Ramos (cell line): ENCODE results near the gene COL11A2.

Source experiments
- in situ Hi-C: fragments of 300-500 bp; cut with MboI; formaldehyde crosslinking; loops from one replicate; pipeline ENCODE4 v1.14.3; 2022; ENCODE audit warnings: low sequenced_read_pairs; ENCODE audit not compliant: unreplicated experiment

Gene COL11A2

DNA sequence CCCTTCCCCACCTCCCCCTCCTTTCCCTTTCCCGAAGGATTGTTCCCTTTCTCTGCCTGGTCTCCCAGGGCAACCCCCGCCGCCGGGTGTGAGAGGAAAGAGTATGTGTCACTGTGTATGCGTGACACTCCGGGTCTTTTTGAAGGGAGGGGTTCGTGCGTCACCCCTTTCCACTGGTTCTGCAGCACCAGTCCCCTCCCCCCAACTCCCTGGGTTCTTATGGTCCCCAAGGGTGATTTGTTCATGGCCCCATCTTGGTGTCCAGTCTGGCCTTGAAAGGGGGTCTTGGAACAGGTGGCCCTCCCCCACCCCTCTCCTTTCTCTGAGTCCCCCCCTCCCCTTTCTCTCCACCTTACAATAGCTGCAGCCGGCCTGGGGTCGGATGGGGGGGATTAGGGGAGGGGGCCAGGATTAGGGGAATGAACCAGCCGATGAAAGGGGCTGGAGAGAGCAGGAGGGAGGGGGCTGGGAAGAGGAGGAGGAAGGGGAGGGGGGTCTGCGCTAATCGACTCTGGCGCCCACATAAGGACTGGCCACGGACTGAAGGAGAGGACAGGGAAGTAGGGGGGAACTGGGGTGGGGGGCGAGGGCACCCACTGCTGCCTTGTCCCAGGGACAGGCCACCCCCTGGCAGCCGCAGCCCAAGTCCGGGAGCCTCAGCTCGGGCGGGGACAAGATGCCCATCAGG is 14.7 kb upstream of the COL11A2 start:
- in situ Hi-C loops = no loop called here

DNA sequence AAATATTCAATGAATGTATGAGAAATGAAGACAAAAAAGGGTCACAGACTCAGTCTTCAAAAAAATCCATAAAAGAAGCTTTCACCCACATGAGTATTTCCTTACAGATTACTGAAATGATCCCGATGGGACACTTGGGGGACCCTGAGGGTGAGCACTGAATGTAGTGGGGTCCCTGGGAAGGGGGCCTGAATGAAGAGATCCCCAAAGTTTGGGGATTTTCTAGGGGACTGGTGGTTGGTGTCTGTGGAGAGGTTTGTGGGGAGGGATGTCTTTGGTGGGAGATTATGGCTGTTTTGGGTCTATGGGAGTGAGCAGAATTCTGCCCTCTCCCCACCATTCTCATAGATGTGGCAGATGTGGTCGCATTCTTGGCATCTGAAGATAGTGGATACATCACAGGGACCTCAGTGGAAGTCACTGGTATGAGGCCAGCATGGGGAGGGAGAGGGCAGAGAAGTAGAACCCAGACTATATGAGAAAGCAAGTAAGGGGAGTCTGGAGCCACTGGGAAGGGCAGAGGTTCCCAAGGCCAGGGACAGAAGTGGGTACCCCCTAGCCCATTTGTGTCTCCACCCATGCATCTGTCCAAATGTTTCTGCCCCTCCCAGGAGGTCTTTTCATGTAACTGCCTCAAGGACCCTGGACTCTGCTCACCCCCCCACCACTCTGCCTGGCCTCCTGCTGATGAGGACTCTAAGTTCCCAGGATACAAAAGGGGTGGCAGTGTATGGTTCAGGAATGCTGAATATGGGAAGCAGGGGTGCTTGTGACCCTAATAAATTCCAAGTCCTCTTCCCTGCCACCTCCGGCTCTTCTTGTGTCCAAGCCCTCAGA is 14.0 kb upstream of the COL11A2 start:
- in situ Hi-C loops = no loop called here

DNA sequence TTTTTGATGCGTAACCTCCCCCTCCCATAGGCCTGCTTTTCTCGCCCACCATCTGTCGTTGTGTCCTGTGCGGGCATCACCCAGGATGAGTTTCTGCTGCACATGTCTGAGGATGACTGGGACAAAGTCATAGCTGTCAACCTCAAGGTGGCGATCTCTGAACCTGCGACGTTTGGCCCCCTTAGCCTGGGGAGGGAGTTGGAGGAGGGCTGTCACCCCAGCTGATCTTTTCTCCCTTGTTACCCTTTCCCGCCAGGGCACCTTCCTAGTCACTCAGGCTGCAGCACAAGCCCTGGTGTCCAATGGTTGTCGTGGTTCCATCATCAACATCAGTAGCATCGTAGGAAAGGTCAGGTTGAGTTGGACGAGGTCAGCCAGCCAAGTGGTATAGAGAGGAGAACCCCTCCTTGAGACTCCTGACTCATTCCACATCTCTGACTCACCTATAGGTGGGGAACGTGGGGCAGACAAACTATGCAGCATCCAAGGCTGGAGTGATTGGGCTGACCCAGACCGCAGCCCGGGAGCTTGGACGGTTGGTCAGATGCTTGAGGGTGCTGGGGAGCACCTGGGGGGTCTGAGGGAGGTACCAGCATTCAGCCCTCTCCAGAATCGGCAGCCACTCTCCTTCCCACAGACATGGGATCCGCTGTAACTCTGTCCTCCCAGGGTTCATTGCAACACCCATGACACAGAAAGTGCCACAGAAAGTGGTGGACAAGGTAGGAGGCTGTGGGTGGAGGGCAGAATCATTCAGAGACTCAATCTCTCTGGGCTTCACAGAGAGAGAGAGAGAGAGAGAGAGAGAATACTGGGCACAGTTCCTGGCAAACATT is 13.1 kb upstream of the COL11A2 start:
- in situ Hi-C loops = no loop called here

DNA sequence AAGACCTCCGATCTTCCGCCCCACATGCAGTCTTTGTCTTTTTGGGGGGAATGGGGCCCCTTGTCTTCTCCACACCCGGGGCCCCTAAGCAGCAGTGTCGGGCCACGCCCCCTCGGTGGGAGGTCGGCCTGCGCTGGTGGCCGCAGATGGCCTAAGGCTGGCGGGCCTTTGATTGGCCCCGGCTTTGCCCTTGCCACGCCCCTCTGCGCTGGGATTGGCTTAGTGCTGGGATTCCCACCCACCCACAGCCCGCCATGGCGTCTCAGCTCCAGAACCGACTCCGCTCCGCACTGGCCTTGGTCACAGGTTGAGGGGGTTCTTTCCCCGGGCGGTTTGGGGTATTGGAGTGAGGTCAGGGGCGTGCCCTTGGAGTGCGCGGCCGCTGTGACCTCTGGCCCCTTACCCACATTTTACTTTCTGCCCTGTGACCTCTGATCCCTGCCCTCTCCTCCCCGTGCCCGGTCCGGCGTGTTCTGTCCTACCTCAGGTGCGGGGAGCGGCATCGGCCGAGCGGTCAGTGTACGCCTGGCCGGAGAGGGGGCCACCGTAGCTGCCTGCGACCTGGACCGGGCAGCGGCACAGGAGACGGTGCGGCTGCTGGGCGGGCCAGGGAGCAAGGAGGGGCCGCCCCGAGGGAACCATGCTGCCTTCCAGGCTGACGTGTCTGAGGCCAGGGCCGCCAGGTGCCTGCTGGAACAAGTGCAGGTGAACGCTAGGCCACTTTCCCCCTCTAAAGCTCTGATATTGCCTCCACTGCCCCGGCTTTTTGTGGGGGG is 12.3 kb upstream of the COL11A2 start, which contains the start of gene HSD17B8:
Gene HSD17B8, plus strand, starts transcription at position 241 of the 776 bp plus-strand sequence. Its CDS starts 14 bp downstream, at position 255.
- in situ Hi-C loops = no loop called here

DNA sequence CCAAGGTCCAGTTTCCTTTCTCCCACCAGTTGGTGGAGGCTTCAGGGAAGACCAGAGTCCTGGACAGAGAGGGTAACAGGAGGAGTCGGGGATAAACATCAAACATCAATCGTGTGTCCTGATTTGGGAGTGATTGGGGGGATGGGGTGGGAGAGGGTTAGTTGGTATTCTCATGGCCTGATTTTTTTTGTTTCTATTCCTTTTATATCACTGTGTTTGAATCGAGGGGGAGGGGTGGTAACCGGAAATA is 11.8 kb upstream of the COL11A2 start:
- in situ Hi-C loops = no loop called here

DNA sequence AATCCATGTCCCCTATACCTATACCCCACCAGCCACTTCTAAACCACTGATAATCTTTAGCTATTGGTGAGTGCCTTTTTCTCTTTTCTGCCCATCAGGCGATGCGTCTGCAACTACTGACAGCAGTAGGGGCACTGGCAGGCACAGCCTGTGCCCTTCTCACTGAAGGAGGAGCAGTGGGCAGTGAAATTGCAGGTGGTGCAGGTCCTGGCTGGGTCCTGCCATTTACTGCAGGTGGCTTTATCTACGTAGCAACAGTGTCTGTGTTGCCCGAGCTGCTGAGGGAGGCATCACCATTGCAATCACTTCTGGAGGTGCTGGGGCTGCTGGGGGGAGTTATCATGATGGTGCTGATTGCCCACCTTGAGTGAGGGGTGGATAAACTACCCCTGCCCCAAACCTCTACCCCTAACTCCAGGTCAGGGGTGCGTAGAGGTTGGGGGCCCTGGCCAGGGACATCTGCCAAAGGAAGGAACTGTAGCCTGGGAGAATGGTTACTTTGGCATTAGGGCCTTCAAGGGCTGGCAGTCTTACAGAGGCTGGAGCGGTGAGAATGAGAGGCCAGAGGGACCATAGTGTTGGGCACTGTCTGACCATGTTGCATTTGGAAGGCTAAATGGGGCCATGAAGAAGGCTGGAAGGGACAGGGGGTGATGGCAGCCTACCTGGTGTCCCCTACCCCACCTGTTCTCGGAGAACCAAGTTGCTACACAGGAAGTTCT is 11.3 kb upstream of the COL11A2 start:
- in situ Hi-C loops = no loop called here

DNA sequence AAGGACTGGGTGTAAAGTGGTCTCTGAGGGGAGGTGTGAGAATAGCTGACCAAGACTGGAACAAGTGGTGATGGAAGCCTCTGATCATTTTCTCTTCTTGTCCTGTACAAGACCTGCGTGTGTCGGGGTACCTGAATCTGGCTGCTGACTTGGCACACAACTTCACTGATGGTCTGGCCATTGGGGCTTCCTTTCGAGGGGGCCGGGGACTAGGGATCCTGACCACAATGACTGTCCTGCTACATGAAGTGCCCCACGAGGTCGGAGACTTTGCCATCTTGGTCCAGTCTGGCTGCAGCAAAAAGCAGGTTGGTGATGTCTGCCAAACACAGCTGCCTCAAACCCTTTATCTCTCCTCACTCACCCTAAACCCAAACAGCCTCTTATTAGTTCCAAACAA is 10.5 kb upstream of the COL11A2 start:
- in situ Hi-C loops = no loop called here

DNA sequence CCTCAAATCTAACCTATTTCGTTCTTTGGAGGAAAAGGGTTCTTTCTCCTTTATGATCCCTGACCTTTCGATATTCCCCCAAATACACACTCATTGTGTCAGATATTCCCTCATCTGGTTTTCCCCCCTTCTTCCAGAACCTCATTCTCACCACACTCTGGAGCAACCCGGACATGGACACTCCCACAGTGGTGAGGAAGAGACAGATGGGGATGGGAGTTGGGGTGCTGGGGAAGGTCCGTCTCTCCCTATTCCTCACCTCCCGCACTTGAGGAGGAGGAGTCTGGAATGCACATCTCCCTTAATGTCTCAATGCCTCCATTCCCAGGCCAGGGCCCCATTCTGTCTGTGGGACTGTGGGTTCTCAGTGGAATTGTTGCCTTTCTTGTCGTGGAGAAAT is 9.7 kb upstream of the COL11A2 start:
- in situ Hi-C loops = no loop called here

DNA sequence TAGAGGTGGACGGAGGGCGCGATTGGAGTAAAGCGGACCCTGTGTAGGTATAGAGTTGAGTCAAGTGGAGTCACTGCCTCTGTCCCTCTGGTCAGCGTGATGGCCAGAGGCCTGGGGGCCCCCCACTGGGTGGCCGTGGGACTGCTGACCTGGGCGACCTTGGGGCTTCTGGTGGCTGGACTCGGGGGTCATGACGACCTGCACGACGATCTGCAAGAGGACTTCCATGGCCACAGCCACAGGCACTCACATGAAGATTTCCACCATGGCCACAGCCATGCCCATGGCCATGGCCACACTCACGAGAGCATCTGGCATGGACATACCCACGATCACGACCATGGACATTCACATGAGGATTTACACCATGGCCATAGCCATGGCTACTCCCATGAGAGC is 8.9 kb upstream of the COL11A2 start:
- in situ Hi-C loops = no loop called here

DNA sequence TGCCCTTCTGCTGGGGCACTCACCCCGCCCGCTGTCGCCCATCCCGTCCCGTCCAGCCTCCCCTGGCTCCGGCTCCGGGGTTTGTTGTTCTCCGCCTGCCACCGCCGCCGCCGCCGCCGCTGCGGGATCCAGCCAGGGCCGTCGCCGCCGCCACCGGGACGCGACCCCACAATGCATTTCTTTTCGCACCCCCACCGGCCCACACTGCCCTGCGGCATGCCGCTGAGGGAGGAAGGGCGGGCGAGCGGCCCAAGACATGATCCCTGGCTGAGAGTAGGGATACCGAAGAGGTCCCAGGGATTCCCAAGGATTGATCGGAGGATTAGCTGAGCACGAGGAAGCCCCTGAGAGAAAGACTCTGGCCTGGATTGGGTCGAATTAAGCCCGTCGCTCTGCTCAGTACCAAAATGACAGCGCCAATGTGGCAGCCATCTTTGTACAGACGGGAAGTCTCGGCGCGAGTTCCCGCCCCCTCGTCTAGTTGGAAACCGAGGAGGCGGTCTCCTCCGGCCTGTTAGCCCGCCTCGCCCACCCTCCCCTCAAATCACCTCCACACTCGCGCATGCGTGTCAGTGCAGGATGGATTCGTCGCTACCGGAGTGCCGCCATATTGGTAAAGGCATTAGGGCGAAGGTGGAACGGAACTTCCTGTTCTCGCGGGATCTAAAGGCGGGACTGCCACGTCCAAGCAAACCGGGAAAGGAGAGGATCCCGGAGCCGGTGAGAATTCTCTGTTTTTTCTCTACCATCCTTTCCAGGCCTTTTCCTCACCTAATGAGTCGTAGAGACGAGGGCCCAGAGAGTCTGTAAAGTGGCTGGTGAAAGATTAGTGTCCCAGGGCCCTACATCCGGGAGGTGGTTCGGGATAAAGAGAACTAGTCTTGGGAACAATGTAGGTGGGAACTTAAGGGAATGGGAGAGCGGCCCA is 8.2 kb upstream of the COL11A2 start, which contains the start of the genes RXRB and SLC39A7:
Gene RXRB, minus strand, starts transcription at position 447 of the 928 bp plus-strand sequence. Its CDS starts 189 bp downstream, at position 258.
Gene SLC39A7, plus strand, starts transcription at position 649 of the 928 bp plus-strand sequence. CDS start 379 bp downstream, outside the sequence.
- in situ Hi-C loops = no loop called here

DNA sequence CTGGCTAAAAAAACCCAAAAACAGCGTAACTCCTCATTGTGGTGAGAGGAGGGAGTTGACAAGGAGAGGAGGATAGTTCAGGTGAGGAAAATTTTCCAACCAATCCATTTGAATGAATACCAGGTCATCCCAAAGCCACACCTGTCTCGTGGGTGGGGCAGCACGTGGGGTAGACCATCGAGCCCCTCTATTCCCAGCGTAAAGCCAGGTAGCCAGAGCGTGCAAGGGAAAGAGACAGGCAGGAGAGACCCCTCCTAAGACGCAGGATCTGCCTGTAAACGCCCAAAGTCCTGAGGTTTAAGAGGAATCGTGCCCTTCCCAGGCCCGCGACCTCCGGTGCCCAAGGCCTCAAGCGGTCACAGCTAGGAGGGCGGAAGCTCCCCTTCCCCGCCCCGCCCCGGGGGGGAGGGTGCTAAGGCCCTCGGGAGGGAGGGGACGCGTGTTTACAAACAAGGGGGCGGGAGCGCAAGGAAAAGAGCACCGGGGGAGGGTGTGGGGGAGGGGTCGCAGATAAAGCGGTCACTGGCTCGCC is 7.5 kb upstream of the COL11A2 start:
- in situ Hi-C loops = no loop called here

DNA sequence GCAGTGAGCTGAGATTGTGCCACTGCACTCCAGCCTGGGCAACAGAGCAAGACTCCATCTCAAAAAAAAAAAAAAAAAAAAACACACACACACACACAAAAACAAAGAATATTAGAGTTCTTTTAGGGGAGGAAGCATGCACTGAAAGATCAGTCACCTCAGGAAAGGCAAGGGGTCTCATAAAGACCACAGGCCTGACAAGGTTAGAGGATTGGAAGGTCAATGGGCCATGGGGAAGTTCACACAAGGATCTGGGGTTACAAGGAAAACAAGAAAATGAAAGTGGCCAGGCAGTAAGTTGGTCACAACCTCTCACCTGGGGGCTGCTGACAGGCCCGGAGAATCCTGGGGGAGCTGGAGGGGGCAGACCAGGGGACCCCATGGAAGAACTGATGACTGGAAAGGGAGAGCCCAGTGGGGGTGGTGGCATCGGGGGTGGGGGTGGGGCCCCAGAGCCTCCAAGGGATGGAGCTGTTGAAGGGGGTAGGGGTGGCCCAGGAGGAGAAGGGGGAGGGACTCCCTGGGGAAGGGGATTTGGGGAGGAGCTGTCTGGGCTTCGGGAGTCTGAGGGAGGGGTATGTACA is 6.7 kb upstream of the COL11A2 start:
- in situ Hi-C loops = no loop called here

DNA sequence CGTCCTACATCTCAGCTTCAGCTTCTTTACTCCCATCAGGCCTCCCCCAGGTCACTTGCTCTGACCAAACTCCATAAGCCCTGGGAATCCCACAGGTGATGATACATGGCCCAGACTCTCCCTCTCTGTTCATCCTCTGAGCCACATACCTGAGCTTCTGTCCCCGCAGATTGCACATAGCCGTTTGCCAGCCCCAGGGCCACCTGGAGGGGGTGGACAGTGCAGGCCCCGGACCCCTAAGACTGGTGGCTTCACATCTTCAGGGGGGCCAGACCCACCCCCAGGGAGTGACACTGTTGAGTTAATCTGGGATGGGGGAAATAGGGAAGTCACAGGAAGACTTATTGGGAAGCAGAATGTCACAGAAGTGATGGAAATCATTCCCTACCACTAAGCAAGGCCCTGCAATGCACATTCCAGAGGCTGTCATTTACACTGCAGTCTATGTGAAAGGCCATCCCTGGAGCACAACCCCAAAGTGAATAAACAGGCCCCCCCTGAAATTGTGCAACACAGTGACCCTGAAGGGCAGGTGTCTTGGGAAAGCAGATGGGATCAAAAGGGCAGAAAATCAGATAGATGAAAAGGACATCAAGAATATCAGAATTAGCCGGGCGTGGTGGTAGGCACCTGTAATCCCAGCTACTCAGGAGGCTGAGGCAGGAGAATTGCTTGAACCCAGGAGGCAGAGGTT is 6.0 kb upstream of the COL11A2 start:
- in situ Hi-C loops = no loop called here

DNA sequence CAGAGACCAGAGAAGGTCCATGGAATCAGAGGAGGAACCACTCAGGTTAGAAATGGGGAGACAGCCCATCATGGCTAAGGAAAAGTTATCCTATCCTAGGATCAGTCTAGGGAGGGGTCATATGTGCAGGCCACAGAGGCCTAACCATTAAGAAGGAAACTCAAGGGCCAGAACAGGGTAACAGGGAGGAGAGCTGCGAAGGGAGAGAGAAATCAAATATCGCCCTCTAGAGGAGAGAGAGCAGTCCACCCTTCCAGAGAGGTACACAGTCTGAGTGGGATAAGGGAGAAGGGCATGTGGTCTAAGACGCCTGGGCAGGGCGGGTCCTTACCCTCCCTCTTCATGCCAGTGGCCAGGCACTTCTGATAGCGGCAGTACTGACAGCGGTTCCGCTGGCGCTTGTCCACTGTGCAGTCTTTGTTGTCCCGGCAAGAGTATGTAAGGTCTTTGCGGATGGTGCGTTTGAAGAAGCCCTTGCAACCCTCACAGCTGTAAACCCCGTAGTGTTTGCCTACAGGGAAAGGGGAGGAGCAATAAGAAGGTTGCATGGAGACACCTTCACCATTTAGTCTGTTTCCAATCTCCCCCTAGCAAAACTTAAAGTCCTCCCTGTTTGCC is 5.3 kb upstream of the COL11A2 start:
- in situ Hi-C loops = no loop called here

DNA sequence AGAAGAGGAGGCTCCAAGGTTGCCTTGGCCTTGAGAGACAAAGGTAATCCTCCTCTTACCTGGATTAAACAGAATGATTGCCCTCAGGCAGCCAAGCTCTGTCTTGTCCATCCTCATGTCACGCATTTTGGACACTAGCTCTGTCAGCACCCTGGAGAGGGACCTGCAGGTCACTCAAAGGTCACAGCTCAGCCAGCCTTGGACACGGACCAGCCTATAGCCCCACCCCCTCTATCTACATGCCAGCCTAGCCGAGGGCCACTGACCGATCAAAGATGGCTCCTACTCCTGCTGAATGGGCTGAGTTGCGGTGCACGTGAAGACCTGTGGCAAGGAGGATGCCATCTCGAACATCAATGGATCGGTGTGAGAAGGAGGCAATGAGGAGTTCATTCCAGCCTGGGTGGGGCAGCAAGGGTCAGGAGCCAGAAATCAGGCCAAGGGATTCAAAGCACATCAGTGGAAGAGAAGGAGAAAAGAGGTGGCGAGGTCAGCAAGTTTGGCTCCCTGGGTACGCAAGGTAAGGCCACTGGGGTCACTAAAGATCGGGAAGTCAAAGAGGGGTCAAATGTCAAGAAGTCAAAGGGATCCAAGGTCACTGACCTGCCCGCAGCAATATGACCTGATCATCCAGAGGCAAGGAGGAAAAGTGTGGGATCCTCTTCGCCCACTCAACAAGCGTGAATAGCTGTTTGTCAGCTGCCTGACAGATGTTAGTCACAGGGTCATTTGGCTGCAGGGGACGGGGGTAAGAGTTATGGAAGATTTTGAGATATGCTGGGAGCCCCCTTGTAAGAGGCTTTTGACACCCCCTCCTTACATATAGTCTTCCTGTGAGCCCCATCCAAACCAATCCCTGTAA is 3.3 kb upstream of the COL11A2 start:
- in situ Hi-C loops = no loop called here

DNA sequence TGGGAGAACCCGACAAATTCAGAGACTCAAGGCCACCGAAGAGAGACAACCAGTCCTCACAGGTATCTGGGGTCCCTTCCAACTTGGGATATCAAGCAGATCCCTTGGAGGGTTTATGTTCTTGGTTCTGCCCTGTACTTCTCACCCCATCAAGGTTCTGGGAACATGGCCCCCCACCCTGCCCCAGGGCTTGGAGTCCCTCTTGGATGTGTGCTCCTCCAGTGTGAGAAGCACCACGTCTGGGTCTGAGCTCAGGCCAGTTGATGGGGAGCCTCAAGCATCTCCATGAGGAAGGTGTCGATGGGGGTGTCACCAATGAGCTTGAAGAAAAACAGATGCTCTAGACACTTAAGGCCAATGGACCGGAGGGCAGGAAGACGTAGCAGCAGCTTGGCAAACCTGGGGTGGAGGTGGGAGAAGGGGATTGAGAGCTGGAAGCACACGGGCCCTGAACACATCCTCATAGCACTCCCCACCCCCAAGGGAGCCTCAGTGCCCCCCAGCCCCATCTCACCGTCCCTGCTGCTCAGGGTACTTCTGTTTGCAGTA is 2.2 kb upstream of the COL11A2 start:
- in situ Hi-C loops = no loop called here
